ENCODE results near the gene EIF3I.

DNA sequence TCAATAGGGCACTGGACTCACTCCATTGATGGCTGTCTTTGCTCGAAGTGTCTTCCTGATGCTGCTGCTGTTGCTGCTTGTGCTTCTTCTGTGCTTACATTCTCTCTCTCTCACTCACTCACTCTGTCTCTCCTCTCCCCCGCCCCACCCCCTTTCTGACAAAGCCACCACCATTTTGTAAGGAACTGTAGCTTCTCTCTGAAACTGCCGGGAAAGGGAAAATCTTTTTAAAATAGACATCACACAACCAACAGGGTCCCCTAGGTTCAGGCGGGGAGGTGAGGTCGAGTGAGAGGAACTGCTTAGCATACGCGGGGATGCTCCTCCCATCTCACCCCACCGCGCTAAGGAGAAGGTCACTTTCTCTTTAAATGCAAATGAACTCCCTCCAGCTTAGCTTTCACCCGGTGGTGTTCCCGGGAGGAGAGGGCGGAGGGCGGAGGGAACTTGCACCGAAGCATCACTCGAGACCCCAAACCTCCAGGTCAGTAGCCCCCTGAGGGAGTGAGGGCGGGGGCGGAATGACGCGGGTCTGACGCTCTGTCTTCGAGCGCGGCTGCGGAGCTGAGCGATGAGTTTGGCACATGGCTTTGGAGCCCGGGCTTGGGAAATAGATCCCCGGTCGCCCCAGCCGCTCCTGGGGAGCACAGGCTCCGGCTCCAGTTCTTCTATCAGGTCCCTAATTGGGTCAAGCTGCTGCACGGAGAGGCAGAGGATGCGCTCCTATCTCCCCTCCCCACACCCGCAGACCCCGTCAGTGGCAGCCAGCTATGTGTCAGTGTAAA lies 21.8 kb upstream of the EIF3I start, which contains the start of gene CCDC28B:
- TF ChIP-seq HDAC6 (IDR thresholded peaks at IDR 0.05; ENCODE audit: low read depth, low read length): no peak
- TF ChIP-seq SP1 (IDR thresholded peaks at IDR 0.05; ENCODE audit: low read depth, low read length): peak; percentile 35; the same call in 1 of the 2 replicates
- TF ChIP-seq BACH1 (IDR thresholded peaks at IDR 0.05; ENCODE audit: low read length): no peak; the same call in 1 of the 2 replicates
- TF ChIP-seq, protein P1, sequence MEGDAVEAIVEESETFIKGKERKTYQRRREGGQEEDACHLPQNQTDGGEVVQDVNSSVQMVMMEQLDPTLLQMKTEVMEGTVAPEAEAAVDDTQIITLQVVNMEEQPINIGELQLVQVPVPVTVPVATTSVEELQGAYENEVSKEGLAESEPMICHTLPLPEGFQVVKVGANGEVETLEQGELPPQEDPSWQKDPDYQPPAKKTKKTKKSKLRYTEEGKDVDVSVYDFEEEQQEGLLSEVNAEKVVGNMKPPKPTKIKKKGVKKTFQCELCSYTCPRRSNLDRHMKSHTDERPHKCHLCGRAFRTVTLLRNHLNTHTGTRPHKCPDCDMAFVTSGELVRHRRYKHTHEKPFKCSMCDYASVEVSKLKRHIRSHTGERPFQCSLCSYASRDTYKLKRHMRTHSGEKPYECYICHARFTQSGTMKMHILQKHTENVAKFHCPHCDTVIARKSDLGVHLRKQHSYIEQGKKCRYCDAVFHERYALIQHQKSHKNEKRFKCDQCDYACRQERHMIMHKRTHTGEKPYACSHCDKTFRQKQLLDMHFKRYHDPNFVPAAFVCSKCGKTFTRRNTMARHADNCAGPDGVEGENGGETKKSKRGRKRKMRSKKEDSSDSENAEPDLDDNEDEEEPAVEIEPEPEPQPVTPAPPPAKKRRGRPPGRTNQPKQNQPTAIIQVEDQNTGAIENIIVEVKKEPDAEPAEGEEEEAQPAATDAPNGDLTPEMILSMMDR (IDR thresholded peaks at IDR 0.05; ENCODE audit: control extremely low read depth in 1 of 3, insufficient read depth in 1 of 3, low read depth in 1 of 3, low read length in 3 of 3): no peak
- TF ChIP-seq, protein P2, sequence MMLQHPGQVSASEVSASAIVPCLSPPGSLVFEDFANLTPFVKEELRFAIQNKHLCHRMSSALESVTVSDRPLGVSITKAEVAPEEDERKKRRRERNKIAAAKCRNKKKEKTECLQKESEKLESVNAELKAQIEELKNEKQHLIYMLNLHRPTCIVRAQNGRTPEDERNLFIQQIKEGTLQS (IDR thresholded peaks at IDR 0.05; ENCODE audit: insufficient read depth, low read depth, low read length): no peak
- no peak for TF ChIP-seq EZH2 (IDR thresholded peaks at IDR 0.05; ENCODE audit: low read depth, low read length, severe bottlenecking)
- TF ChIP-seq RAD21 (IDR thresholded peaks at IDR 0.05 in 1 of 2, conservative IDR thresholded peaks at IDR 0.05 in 1 of 2; ENCODE audit: low read depth in 2 of 2, low read length in 2 of 2): no peak
- TF ChIP-seq POLR2A (IDR thresholded peaks at IDR 0.05; ENCODE audit: control extremely low read depth in 1 of 2, low read depth in 2 of 2, low read length in 2 of 2): no peak
- TF ChIP-seq, protein P3, sequence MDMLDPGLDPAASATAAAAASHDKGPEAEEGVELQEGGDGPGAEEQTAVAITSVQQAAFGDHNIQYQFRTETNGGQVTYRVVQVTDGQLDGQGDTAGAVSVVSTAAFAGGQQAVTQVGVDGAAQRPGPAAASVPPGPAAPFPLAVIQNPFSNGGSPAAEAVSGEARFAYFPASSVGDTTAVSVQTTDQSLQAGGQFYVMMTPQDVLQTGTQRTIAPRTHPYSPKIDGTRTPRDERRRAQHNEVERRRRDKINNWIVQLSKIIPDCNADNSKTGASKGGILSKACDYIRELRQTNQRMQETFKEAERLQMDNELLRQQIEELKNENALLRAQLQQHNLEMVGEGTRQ (IDR thresholded peaks at IDR 0.05; ENCODE audit: low read length): no peak
